ENCODE results near the gene ZNF205. TPM values are rescaled to one million over a fixed set of nuclear protein-coding genes. Genes with fewer than 3 reads are reported as not detected.

The ZNF205 gene
- polyA plus RNA-seq, 3 donors = 1.0 to 6.7 (median 1.3) TPM

DNA sequence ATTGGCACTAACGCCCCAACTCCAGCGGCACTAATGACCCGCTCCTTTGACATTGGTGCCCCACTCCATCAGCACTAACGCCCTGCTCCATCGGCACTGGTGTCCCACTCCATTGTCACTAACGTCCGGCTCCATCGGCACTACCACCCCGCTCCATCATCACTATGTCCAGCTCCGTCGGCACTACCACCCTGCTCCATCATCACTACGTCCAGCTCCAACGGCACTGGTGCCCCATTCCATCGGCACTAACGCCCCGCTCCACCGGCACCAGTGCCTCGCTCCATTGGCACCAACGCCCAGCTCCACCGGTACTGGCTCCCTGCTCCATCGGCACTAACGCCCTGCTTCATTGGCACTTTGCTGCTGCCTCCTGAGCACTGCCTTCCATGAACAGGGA lies 29.9 kb downstream of the ZNF205 start:
- Mint-ChIP-seq H3K36me3 (peaks cover 46 to 59% of the 10 kb centered on the region in 2 donors), H3K4me3 (no peak overlapping the region), H3K9me3 (no peaks in the 10 kb centered on the region), H3K4me1 (no peaks in the 10 kb centered on the region), H3K27ac (no peak overlapping the region), H3K27me3 (ENCODE audit: low read depth in 3 of 3) (peaks cover 2 to 11% (median 8%) of the 10 kb centered on the region in 3 donors)
- intact Hi-C loops (cut with micrococcal nuclease) = no loop called here
- Histone ChIP-seq H3K4me3 (replicated peaks in 1 of 3; ENCODE audit: low read depth in 2 of 3, low read length in 3 of 3) (no peak overlapping the region), H3K27me3 (ENCODE audit: control insufficient read depth in 2 of 2, insufficient read depth in 2 of 2, low read length in 2 of 2) (no peaks in the 10 kb centered on the region), H3K9me3 (replicated peaks in 1 of 2; ENCODE audit: control insufficient read depth in 1 of 2, insufficient read depth in 1 of 2, low read length in 2 of 2) (no peaks in the 10 kb centered on the region), H3K36me3 (replicated peaks in 1 of 2; ENCODE audit: control insufficient read depth in 1 of 2, insufficient read depth in 2 of 2, low read length in 2 of 2) (peaks cover 39 to 59% of the 10 kb centered on the region in 2 donors), H3K79me2 (ENCODE audit: insufficient read depth, low read length) (no peaks in the 10 kb centered on the region), H3K9ac (ENCODE audit: insufficient read depth, low read length, poor library complexity, severe bottlenecking) (no peak overlapping the region), H3K27ac (ENCODE audit: low read depth in 1 of 2, low read length in 2 of 2) (no peak overlapping the region), H2AFZ (ENCODE audit: insufficient read depth, low read depth, low read length, poor library complexity, severe bottlenecking) (no peak overlapping the region), H4K20me1 (ENCODE audit: insufficient read depth, low read length) (peaks cover 4% of the 10 kb centered on the region), H3K4me1 (ENCODE audit: control insufficient read depth in 1 of 2, insufficient read depth in 2 of 2, low read length in 2 of 2) (no peaks in the 10 kb centered on the region), H3K4me2 (replicated peaks; ENCODE audit: extremely low read depth, low read length, poor library complexity, severe bottlenecking) (no peak overlapping the region)
- DNase-seq = no peak
- 97% methylated on average over 22 of the region's 22 CpGs for WGBS (ENCODE audit: insufficient coverage)
- TF ChIP-seq, protein P1, sequence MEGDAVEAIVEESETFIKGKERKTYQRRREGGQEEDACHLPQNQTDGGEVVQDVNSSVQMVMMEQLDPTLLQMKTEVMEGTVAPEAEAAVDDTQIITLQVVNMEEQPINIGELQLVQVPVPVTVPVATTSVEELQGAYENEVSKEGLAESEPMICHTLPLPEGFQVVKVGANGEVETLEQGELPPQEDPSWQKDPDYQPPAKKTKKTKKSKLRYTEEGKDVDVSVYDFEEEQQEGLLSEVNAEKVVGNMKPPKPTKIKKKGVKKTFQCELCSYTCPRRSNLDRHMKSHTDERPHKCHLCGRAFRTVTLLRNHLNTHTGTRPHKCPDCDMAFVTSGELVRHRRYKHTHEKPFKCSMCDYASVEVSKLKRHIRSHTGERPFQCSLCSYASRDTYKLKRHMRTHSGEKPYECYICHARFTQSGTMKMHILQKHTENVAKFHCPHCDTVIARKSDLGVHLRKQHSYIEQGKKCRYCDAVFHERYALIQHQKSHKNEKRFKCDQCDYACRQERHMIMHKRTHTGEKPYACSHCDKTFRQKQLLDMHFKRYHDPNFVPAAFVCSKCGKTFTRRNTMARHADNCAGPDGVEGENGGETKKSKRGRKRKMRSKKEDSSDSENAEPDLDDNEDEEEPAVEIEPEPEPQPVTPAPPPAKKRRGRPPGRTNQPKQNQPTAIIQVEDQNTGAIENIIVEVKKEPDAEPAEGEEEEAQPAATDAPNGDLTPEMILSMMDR (IDR thresholded peaks at IDR 0.05) = no peak

DNA sequence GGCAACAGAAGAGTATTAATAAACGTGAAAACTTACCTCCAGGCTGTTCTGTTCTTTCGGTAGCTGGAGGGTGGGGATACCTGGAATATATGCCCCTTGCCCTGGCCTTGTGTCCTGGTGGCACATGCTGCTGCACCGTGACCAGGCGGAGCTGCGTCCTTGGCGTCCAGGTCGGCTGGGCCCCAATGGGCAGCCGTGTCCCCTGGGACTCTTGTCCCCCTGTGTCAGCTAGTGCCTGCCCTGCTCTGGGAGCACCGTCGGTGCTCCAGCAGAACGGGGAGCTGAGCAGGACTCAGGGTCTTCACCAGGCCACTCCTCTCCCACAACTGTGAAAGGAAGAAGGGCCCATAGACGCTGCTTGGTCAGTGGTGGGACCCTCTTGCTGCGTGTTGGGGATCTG lies 30.4 kb downstream of the ZNF205 start:
- Histone ChIP-seq H3K4me1 (ENCODE audit: control insufficient read depth in 1 of 2, insufficient read depth in 2 of 2, low read length in 2 of 2) (no peaks in the 10 kb centered on the region), H3K4me2 (replicated peaks; ENCODE audit: extremely low read depth, low read length, poor library complexity, severe bottlenecking) (no peak overlapping the region), H3K27ac (ENCODE audit: low read depth in 1 of 2, low read length in 2 of 2) (no peak overlapping the region), H2AFZ (ENCODE audit: insufficient read depth, low read depth, low read length, poor library complexity, severe bottlenecking) (no peak overlapping the region), H3K36me3 (replicated peaks in 1 of 2; ENCODE audit: control insufficient read depth in 1 of 2, insufficient read depth in 2 of 2, low read length in 2 of 2) (peaks cover 34 to 55% of the 10 kb centered on the region in 2 donors), H3K27me3 (ENCODE audit: control insufficient read depth in 2 of 2, insufficient read depth in 2 of 2, low read length in 2 of 2) (no peaks in the 10 kb centered on the region), H3K9me3 (replicated peaks in 1 of 2; ENCODE audit: control insufficient read depth in 1 of 2, insufficient read depth in 1 of 2, low read length in 2 of 2) (no peaks in the 10 kb centered on the region), H4K20me1 (ENCODE audit: insufficient read depth, low read length) (no peaks in the 10 kb centered on the region), H3K79me2 (ENCODE audit: insufficient read depth, low read length) (no peaks in the 10 kb centered on the region), H3K9ac (ENCODE audit: insufficient read depth, low read length, poor library complexity, severe bottlenecking) (no peak overlapping the region), H3K4me3 (replicated peaks in 1 of 3; ENCODE audit: low read depth in 2 of 3, low read length in 3 of 3) (no peak overlapping the region)
- intact Hi-C loops (cut with micrococcal nuclease) = no loop called here
- H3K9me3 Mint-ChIP-seq = no peaks in the 10 kb centered on the region
- no peak overlapping the region for H3K27ac Mint-ChIP-seq
- peaks cover 42 to 55% of the 10 kb centered on the region in 2 donors for H3K36me3 Mint-ChIP-seq
- TF ChIP-seq, protein P1 (IDR thresholded peaks at IDR 0.05) = no peak
- H3K4me3 Mint-ChIP-seq = no peak overlapping the region
- WGBS (ENCODE audit: insufficient coverage) = 93% methylated on average over 10 of the region's 13 CpGs
- H3K4me1 Mint-ChIP-seq = no peaks in the 10 kb centered on the region
- DNase-seq = no peak
- peaks cover 4 to 12% (median 11%) of the 10 kb centered on the region in 3 donors for H3K27me3 Mint-ChIP-seq (ENCODE audit: low read depth in 3 of 3)
